Choroid plexus epithelial cell (primary cell): ENCODE data around the gene MTCL3.
A peak's percentile ranks its signal among the peaks of the same experiment; 100 is the strongest.

Experiments
- DNase-seq: peaks from one replicate; pipeline ENCODE4 v3.0.0-alpha.2; 2010; ENCODE audit warnings: low read depth
- H3K4me3 ChIP-seq: 2 replicates; pipeline ENCODE4 v1.5.1; 2011; ENCODE audit warnings: low read depth, mild to moderate bottlenecking, control low read depth, low read length, moderate library complexity
- CTCF ChIP-seq: conservative IDR thresholded peaks from 2 replicates; pipeline ENCODE4 v1.5.1; 2011; ENCODE audit warnings: low read depth, mild to moderate bottlenecking, control low read depth, inconsistent platforms, low read length, moderate library complexity

MTCL3 gene

GRCh38 chr6:127484212-127484863, 34.8 kb downstream of the MTCL3 start:
- DNase-seq = peak; percentile 74
- no peak for TF ChIP-seq CTCF
- H3K4me3 ChIP-seq = peak overlapping the region; percentile 13

GRCh38 chr6:127483399-127484055, 35.6 kb downstream of the MTCL3 start:
- peak overlapping the region; percentile 13 for H3K4me3 ChIP-seq
- TF ChIP-seq CTCF = no peak
- DNase-seq = no peak

GRCh38 chr6:127482325-127482724, 36.8 kb downstream of the MTCL3 start:
- TF ChIP-seq CTCF = no peak
- H3K4me3 ChIP-seq = no peak overlapping the region
- no peak for DNase-seq

- DNase-seq = peak; percentile 50
- TF ChIP-seq CTCF = no peak
- no peak overlapping the region for H3K4me3 ChIP-seq
Measured at GRCh38 chr6:127481628-127482027, 37.5 kb downstream of the MTCL3 start.

- no peak for TF ChIP-seq CTCF
- no peak overlapping the region for H3K4me3 ChIP-seq
- DNase-seq = no peak
Measured at GRCh38 chr6:127481111-127481510, 38.0 kb downstream of the MTCL3 start.

GRCh38 chr6:127477658-127478057, 41.5 kb downstream of the MTCL3 start:
- H3K4me3 ChIP-seq = no peak overlapping the region
- no peak for TF ChIP-seq CTCF
- no peak for DNase-seq

GRCh38 chr6:127475823-127476176, 43.3 kb downstream of the MTCL3 start:
- DNase-seq = no peak
- no peak overlapping the region for H3K4me3 ChIP-seq
- TF ChIP-seq CTCF = no peak
